Neural progenitor cell (in vitro differentiated cells): ENCODE data around the gene AUTS2.

Source experiments
- EZH2 ChIP-seq: fragments of 200-600 bp; sonication (generic); IDR thresholded peaks from 2 replicates; pipeline ENCODE4 v1.6.1; 2017; ENCODE audit warnings: antibody characterized with exemption, mild to moderate bottlenecking, moderate library complexity
- EZH2phosphoT487 ChIP-seq: fragments of 200-600 bp; sonication (generic); IDR thresholded peaks from 2 replicates; pipeline ENCODE4 v1.6.1; 2017; ENCODE audit warnings: antibody characterized with exemption
- TF ChIP-seq, protein P1 (sequence below): fragments of 200-600 bp; sonication (generic); IDR thresholded peaks from 2 replicates; pipeline ENCODE4 v1.5.1; 2017; ENCODE audit warnings: antibody characterized with exemption, mild to moderate bottlenecking

GRCh38 chr7:69670701-69671100, 72.4 kb downstream of the AUTS2 start:
- TF ChIP-seq, protein P1, sequence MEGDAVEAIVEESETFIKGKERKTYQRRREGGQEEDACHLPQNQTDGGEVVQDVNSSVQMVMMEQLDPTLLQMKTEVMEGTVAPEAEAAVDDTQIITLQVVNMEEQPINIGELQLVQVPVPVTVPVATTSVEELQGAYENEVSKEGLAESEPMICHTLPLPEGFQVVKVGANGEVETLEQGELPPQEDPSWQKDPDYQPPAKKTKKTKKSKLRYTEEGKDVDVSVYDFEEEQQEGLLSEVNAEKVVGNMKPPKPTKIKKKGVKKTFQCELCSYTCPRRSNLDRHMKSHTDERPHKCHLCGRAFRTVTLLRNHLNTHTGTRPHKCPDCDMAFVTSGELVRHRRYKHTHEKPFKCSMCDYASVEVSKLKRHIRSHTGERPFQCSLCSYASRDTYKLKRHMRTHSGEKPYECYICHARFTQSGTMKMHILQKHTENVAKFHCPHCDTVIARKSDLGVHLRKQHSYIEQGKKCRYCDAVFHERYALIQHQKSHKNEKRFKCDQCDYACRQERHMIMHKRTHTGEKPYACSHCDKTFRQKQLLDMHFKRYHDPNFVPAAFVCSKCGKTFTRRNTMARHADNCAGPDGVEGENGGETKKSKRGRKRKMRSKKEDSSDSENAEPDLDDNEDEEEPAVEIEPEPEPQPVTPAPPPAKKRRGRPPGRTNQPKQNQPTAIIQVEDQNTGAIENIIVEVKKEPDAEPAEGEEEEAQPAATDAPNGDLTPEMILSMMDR, result no peak
- no peak for TF ChIP-seq EZH2phosphoT487
- no peak for TF ChIP-seq EZH2
